Measurements from ENCODE around the gene C2CD2L. TPM values are rescaled to one million over a fixed set of nuclear protein-coding genes. Genes with fewer than 3 reads are reported as not detected.

Gene C2CD2L
- total and polyA plus RNA-seq, 2 of the 13 experiments (the other 11 are each of a cell fraction or from before 2014, with no cell fraction given): 3.7 to 5.5 TPM

- TF ChIP-seq SNAPC4 (CRISPR knock-in tag; IDR thresholded peaks at IDR 0.05) (no peak; the same call in 1 of the 2 replicates), ZNF616 (CRISPR knock-in tag; IDR thresholded peaks at IDR 0.05; ENCODE audit: low read depth) (no peak), ZNF329 (CRISPR knock-in tag; IDR thresholded peaks at IDR 0.05; ENCODE audit: low read depth) (no peak), ZNF260 (CRISPR knock-in tag; IDR thresholded peaks at IDR 0.05; ENCODE audit: borderline replicate concordance, low read depth) (no peak), ZNF674 (CRISPR knock-in tag; IDR thresholded peaks at IDR 0.05; ENCODE audit: low read depth) (no peak), KDM5B (CRISPR knock-in tag; IDR thresholded peaks at IDR 0.05; ENCODE audit: borderline replicate concordance) (peak; percentile 92), CSRNP2 (CRISPR knock-in tag; conservative IDR thresholded peaks at IDR 0.05; ENCODE audit: low read depth) (peak; percentile 70; the same call in 1 of the 2 replicates), ZNF704 (CRISPR knock-in tag; IDR thresholded peaks at IDR 0.05; ENCODE audit: borderline replicate concordance) (peak; percentile 91; the same call in 1 of the 2 replicates), NFKBIZ (CRISPR knock-in tag; IDR thresholded peaks at IDR 0.05) (no peak), CEBPB (IDR thresholded peaks at IDR 0.05; ENCODE audit: borderline replicate concordance, low read depth, low read length) (no peak), ZNF572 (CRISPR knock-in tag; IDR thresholded peaks at IDR 0.05) (peak; percentile 88; the same call in 1 of the 2 replicates), TEAD2 (CRISPR knock-in tag; IDR thresholded peaks at IDR 0.05) (no peak), CREB1 (IDR thresholded peaks at IDR 0.05) (peak; percentile 74; the same call in 1 of the 2 replicates), CREB1 (CRISPR knock-in tag; IDR thresholded peaks at IDR 0.05) (peak; percentile 90), ZNF180 (CRISPR knock-in tag; IDR thresholded peaks at IDR 0.05; ENCODE audit: borderline replicate concordance, low read depth) (peak; percentile 84; the same call in 1 of the 2 replicates), NR2F2 (IDR thresholded peaks at IDR 0.05; ENCODE audit: borderline replicate concordance, low read depth) (no peak), ZNF10 (CRISPR knock-in tag; IDR thresholded peaks at IDR 0.05; ENCODE audit: borderline replicate concordance, low read depth) (no peak), FOXO4 (CRISPR knock-in tag; conservative IDR thresholded peaks at IDR 0.05) (0 out of 2 replicates have a peak, but pooled peaks have one; percentile 97)
Measured at GRCh38 chr11:119095066-119095880, 11.9 kb upstream of the C2CD2L start (continued).

Measured in HepG2 (cell line).